Stimulated activated CD8-positive, alpha-beta memory T cell treated with anti-CD3 and anti-CD28 coated beads, Interleukin-7, amount 100 ng/mL, for 48 hours (primary cell): ENCODE measurements around the gene WFDC5.

Experiments used
- DNase-seq, 2 donors: peaks; one replicate each; pipeline ENCODE4 v3.0.0-alpha.2; 2020; ENCODE audit warnings: low read depth in 1 of 2; ENCODE audit errors: extremely low read depth in 1 of 2

WFDC5 gene

DNA sequence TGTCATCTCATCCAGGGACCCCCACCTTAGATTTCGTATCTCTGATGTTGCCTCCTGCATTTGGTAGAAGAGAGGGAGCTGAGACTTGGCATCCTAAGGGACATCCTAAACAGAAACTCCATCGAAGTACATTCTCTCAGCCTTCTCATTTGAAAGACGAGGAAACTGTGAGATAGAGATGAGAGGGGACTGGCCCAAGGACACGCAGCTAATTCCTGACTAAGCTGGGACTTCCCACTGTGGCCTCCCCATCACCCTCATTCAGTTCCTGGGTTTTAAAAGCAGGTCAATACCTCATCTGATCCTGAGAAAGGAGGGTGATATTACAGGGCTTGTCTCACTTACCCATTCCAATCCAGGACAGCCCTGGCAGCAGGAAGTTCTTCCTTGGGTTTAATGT, 855 bp upstream of the WFDC5 start:
- DNase-seq, result no peak

DNA sequence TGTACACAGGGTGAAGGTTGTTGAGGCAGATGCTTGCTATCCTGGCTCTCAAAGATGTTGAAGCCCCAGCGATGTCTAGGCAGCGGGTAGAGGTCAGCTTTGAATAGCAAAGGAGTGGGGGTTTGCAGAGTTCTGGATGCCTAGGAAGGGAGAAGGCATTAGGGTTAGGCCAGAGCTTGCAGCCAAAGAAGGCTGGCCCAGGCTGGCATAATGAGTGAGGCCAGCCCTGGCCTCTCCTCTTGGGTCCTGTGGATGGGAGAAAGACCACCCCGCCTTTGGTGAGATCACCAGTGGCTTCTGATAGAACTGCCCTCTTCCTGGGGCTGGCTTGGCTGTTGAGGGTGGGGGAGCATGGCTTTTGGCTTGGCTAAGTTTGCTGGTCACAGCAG, 406 bp upstream of the WFDC5 start:
- DNase-seq, result no peak

DNA sequence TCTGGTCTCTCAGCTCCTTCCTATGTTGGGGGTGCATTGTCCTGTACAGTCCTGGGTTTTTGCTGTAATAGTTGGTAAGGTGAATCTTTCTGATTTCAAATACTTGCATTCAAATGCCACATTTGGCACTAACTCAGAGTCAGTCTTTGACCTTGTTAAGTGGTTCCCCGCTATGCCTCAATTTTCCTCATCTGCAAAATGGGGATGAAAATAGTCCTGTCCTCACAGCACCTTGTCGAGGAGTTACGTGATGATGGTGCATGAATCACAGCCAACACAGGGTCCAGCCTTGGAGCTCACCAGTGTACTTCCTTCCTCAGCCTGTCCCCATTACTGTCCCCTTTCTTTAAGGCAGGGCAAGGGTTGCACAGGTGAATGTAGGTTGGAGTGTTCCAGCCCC, 1.1 kb downstream of the WFDC5 start:
- no peak for DNase-seq

DNA sequence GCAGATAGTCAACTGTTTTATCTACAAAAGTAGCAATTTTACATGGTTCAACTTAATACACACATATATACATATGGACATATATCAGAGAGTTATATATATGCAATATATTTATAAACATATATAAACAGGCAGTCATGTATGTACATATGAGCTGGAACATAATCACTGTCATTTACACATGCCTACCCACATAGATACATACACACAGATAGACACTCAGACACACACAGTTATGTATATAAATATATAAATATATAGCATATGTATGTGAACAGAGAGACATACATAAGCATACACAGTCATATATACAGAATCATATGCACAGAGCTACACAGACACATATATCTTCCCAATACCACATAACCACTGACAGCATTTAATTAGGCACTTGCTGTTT, 2.2 kb downstream of the WFDC5 start:
- no peak for DNase-seq

DNA sequence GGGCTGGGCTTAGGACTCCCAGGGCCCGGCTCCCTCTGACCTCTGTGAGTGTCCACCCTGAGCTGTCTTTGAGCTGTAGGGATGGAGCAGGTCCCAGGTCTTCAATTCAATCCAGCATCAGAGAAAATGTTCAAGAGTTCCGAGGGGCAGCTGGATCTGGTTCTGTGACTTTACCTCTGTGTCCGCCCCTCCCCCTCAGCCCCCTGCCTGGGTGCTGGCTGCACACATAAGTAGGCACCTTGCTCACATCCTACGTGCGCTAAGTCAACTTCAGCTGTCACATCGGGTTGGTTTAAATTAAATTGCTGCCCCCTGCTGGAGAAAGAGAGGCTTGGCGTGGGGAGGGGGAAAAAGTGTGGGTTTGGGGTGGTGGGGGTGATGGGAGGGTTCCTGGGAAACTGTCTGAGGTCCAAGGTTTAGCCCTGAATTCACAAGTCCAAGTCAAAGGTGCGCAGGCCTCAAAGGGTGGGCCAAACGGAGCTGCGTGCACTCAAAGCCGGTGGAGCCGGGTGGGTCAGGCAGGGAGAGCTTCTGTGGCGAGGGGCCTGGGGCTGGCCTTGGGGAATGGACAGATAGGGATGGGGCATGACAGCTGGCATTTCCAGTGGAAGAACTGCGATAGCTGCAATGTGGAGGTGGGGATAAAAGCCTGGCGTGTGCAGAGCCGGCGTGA, 3.0 kb downstream of the WFDC5 start:
- no peak for DNase-seq

DNA sequence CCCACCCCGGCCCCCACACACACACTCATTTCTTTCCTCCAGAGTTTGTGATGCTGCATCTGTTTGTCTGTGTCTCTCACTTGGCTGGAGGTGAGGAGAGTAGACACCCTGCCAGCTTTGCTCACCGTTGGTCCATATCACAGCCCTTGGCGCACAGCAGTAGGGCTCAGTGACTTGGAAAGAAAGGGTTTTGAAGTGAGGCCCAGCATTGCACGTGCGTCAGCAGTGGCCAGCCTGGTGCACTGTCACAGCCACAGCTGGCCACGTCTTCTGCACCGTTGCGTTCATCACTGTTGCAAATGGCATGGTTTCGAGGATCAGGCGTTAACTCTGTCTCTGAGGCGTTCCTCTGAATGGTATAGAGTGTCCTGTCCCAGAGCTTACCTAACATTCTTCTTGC, 3.7 kb downstream of the WFDC5 start:
- no peak for DNase-seq

DNA sequence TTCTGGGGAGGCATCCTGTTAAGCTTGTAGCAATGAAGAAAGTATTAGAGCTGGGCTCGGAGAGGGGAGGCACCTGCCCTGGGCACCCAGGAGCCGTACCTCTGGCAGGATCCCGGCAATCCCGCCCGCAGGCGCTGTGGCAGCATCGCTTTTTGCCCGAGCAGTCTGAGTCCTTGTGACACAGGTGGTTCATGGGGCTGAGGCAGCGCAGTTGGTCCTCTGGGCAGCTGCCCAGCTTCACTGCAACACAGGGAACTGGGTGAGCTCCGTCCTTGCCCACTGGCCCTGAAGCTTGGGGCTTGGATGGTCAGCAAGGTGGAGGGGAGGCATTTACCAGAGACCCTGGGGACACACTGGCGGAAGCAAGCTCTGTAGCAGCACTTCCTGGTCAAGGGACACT, 4.7 kb downstream of the WFDC5 start:
- DNase-seq, result no peak

DNA sequence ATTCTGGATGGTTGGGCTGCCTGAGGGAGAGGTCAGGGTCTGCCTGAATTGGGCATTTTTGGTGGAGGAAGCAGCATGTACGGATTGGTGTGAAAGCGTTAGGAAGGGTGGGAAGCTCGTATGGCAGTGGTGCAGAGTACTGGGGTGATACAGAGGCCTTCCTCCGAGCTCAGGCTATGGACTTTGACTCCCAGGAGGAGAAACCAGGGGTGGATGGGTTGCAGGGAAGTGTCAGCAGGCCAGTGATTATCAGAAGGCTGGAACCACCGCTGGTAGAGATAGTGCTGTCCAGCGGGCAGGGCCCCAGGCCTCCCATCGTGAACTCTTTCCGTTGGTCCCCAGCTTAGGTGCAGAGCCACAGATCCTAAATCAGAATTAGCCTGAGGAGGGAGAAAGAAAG, 5.3 kb downstream of the WFDC5 start:
- DNase-seq, result no peak

DNA sequence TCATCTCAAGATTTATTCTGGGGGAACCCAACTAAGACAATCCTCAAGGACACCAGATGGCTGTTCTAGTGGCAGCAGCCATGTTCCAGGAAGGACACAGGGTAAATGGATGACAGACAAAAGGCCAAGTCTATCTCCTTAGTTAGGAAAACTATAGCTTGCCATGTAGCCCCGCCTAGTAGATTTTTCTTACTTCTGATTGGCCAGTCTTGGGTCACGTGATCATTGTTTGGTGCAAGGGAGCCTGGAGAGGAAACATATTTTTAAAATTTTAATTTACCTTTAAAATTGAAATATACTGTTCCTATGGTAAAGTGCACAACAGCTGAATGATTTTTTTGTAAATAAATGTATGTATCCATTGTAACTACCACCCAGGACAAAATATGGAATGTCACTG, 9.7 kb downstream of the WFDC5 start:
- DNase-seq, result no peak

DNA sequence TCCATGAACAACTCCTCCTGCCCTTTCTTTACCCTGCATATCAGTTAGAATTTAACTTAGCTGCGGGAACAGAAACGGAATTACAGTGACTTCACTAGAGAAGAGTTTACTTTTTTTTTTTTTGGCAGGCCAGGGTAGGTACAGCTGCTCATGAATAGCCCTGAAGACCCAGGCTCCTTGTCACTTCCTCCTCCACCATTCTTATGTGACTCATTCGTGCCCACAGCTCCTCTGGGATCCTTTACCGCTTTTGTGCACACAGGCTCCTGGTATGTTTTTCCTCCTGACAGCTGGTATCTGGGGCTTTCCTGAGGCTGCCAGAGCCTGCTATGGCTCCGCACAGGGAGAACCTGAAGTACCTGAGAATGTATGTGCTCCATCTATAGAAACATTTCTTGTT, 10.2 kb downstream of the WFDC5 start:
- DNase-seq, result no peak

DNA sequence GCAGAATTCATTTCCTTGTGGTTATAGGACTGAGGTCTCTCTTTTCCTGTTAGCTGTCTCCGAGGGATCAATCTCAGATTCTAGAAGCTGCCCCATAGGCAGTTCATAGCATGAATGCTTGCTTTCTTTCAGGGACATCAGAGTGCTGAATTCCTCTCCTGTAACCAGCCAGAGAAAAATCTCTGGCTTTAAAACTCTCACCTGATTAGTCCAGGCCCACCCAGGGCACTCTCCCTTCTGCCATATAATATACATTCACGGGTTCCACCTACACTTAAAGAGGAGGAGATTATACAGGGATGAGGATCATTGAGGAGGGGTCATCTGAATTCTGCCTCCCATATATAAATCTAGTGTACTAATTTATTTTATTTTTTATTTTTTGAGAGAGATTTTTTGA, 11.9 kb downstream of the WFDC5 start:
- DNase-seq, result no peak

DNA sequence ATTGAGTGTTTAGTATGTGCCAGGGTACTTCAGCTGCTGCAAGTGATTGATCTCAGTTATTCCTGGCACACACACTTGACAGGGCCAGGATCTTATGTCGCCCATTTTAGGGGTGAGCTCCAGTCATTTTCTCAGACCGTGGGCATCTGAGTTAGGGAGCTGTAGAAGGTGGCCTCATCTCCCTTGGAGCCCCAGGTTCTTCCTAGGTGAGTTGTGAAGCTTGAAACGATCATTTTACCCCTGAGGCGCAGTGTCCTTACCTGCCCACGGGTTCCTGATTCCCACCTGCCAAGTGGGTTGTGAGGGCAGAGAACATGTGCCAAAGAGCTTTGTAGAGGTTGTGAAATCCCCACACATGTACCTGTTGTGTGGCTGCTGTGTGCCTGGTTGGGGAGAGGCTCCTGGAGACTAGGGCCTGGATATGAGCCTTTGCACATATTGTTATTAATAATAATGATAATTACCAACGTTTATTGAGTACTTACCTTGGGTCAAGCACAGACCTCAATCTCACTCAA, 13.6 kb downstream of the WFDC5 start:
- DNase-seq, result no peak

DNA sequence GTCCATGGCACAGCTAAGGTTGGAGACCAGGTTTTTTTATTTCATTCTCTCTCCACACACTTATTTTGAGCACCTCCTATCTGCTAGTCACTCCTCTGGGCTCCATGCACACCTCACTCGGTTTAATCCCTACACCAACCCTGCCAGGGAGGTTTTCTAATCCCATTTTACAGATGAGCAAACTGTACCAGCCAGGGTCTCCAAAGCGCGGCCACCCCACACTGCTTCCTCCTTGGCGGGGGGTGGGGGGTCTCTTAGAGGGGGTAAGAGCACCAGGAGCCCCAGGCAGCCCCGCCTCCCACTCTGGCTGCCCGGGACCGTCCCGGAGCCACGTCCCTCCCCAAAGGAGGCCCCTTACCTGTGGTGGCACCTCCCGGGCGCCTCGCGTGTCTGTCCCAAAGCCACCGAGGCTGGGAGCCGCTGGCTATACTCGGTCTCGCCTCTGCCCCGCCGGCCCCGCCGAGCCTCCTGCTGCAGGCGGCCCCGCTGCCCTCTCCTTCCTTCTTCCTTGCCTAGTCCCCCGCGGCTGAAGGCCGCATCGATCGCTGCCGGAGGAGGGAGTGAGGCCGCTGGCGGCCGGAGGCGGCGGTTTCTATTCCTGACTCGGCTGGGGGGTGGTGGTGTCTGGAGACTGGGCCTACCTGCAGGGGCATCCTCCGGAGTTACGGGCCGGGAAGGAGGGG, 14.3 kb downstream of the WFDC5 start, which contains the start of gene KCNS1:
KCNS1 (minus strand) TSS at position 565 of the 683 bp plus-strand sequence. CDS start 1,891 bp downstream, outside the sequence.
- no peak for DNase-seq

DNA sequence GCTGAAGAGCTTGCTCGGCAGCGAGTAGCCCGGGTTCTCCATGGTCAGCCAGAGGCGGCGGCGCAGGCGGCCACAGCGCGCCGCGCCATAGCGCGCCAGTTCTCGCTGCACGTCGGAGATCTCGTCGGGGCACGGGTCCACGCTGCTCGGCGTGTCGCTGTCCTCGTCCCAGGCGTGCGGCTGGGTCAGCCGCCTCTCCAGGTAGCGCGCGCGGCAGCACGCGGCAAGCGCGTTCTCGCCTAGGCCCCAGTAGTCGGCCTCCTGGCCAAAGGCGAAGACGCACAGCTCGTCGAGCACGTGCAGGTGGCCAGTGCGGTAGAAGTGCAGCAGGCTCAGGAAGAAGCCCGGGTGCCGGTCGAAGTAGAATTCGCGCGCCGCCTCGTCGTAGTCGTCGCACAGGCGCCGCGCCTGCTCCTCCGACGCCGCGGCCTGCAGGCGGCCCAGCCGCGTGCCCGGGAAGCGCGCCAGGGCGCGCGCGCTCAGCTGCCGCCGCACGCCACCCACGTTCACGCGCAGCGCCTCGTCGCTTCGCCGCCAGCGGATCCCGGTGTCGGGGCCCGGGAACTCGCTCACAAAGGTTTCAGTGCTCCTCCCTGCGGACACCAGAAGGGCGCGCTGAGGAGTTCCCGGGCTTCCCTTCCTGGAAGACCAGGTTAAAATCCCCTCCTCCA, 16.7 kb downstream of the WFDC5 start:
- DNase-seq, result no peak

DNA sequence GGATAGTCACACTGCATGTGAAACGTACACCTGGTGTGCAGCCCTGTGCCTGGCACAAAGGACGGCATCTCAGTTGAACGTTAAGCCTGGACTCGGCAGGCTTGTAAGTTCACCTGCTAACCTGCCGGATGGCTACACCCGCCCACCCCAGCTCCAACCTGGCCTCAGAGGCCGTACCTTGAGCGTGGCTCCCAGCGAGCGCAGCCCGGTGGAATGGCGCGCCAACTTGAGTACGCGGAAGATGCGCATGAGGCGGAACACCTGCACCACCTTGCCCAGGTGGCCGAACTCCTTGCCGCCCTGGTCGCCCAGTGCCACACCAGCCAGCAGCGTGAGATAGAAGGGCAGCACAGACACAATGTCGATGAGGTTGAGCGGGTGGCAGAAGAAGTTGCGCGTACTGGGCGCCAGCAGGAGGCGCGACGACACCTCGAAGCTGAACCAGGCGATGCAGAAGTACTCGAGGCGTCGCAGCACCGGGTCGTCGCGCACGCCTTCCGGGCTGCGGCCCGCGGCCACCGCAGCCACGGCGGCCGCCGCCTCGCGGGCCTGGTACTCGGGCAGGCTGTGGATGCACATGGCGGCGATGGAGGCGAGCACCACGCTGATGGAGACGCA, 17.4 kb downstream of the WFDC5 start:
- peak in 1 of 2 donors; percentile 31 for DNase-seq

DNA sequence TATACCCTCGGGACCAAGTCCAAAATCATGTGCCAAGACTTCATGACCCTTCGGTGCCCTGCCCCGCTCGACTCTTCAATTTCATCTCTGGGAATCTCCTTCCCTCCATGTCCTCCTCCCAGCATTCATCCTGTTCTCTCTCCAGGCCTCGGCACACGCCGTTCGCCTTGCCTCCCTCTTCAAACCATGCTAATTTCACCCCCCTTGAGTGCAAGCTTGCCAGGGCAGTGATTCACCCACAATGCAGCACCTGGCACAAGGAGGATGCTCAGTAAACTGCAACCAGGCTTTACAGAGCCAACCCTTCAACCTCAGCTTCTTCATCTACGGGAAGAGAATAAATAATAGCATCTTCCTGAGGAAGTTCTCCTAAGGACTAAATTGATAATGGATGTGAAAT, 18.2 kb downstream of the WFDC5 start:
- no peak for DNase-seq

DNA sequence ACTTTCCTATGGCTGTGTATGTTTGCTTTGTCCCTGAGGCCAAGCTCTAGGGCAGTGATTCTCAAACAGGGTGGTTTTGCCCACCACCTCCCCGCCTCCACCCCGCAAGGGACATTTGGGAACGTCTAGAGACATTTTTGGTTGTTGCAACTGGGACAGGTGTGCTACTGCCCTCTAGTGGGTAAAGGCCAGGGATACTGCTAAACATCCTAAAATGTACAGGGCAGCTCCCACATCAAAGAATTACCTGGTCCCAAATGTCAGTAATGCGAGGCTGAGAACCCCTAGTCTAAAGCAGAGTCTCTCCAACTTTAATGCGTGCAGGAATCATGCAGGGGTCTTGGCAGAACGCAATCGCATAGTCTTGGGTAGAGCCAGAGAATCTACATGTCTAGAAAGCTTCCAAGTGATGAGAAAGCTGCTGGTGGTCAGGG, 19.2 kb downstream of the WFDC5 start:
- DNase-seq, result peak in 1 of 2 donors; percentile 41

DNA sequence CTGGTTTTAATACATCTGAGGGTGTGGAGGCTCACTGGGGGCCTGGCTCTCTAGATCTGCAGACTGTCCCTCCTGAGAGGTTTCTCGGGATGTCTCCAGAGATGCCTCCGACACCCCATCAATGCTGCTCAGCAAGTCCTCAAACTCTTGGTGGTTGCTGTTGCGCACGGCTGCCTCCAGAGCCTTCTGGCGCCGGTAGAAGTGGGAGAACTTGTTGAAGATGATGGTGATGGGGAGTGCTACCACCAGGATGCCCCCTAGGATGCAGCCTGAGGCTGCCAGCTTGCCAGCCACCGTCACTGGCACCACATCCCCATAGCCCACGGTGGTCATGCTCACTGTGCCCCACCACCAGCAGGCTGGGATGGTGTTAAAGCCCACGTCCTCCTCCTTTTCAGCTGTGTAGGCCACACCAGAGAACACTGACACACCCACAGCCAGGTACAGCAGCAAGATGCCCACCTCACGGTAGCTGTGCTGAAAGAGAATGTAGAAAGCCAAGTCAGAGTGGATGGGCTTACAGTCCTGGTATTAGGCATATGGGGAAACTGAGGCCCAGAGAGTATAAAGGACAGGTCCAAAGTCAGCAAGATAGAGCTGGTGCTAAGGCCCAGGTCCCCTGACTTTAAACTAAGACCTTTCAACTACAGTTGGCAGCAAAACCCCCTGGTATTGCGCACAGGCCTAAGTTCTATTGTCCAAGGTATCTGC, 20.0 kb downstream of the WFDC5 start:
- DNase-seq, result no peak

DNA sequence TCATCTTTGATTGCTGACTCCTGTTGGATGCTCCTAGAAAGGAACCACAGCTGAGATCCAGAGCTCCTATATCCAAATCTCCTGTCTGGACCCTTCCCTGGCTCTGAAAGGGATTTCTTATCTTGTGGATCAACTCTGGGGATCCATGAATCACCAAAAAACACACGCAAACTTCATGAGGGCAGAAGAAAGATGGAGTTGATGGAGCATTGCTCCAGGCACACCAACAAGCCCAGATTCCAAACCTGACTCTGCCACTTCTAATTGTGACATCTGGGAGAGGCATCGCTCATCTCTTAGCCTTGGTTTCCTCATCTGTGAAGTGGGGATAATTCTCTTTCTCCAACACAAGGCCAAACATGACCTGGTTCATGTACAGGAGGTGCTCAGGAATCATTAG, 20.8 kb downstream of the WFDC5 start:
- DNase-seq, result no peak

DNA sequence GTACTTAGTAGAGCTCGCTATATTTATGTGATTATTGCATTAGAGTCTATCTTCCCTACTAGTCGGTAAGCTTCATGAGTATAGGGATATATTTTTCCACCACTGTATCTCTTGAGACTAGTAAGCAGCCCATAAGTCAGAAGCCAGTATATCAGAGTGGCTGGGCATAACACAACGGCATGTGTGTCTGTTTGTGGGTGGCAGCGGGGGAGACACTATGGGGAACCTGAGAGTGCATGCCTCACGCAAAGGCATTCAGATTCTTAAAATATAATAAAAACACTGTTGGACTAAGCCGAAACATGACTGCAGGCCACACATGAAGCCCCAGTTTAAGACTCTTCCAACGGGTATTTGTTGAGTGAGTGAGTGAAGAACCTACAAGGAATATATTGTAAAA, 22.1 kb downstream of the WFDC5 start:
- no peak for DNase-seq

DNA sequence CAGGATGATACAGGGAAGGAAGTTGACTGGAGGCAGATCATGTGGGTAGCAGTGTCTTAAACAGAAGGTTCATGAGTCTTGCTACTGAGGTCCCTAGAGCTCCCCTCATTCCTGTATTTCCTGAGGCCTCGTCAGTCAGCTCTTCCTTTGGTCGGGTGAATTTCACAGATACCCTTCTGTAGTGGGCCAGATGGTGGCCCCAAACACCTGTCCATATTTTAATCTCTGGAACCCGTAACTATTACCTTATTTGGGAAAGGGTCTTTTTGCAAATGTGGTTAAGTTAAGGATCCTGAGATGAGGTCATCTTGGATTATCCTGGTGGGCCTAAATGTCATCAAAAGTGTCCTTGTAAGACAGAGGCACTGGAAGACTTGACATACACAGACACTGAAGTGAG, 23.6 kb downstream of the WFDC5 start:
- no peak for DNase-seq
